ENCODE data around the gene STK24. TPM values are rescaled to one million over a fixed set of nuclear protein-coding genes. Genes with fewer than 3 reads are reported as not detected.

Gene STK24
- total RNA-seq, 1 donor from 2014 or later, result 88.4 TPM

DNA sequence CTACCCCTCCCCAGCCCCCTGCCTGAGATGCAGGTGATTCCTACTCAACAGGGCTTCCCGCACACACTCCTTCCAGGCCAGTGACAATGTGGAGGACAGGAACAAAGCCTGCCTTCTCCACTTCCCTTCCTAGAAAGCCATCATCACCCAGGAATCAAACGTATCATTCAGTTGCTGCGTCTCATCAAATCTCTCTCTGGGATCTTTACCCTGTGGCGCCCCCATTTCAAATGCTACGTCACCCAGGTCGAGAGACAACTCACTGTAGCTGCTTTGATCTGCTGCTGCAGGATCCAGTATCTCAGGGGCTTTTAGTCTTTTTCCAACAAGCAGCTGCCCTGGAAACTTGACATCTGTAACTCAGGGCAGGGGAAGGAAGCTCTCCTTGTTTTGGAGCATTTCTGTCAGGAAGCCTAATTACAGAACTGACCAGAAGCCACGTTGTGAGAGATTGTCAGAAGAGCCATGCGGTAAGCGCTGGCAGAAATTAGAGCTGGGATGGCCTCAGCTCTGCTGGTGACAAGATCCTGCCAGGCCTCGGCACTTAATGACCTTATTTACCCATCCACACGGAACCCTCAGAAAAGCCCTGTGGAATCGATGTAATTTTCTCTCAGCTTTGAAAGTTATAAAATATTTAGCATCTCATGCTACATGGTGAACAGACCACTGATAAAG is 140.5 kb downstream of the STK24 start:
- Mint-ChIP-seq H3K4me1 (peaks cover 6% of the 10 kb centered on the region), H3K9me3 (no peaks in the 10 kb centered on the region), H3K4me3 (no peak overlapping the region), H3K27me3 (ENCODE audit: low read depth) (no peaks in the 10 kb centered on the region), H3K27ac (no peak overlapping the region), H3K36me3 (peaks cover 56% of the 10 kb centered on the region)
- DNase-seq (ENCODE audit: low spot score in 2 of 2, unreplicated experiment in 2 of 2), result no peak
- TF ChIP-seq, protein P1, sequence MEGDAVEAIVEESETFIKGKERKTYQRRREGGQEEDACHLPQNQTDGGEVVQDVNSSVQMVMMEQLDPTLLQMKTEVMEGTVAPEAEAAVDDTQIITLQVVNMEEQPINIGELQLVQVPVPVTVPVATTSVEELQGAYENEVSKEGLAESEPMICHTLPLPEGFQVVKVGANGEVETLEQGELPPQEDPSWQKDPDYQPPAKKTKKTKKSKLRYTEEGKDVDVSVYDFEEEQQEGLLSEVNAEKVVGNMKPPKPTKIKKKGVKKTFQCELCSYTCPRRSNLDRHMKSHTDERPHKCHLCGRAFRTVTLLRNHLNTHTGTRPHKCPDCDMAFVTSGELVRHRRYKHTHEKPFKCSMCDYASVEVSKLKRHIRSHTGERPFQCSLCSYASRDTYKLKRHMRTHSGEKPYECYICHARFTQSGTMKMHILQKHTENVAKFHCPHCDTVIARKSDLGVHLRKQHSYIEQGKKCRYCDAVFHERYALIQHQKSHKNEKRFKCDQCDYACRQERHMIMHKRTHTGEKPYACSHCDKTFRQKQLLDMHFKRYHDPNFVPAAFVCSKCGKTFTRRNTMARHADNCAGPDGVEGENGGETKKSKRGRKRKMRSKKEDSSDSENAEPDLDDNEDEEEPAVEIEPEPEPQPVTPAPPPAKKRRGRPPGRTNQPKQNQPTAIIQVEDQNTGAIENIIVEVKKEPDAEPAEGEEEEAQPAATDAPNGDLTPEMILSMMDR (IDR thresholded peaks at IDR 0.05; ENCODE audit: unreplicated experiment), result no peak

GRCh38 chr13:98435376-98435775 is 141.5 kb downstream of the STK24 start:
- Mint-ChIP-seq H3K9me3 (no peaks in the 10 kb centered on the region), H3K4me1 (peaks cover 10% of the 10 kb centered on the region), H3K36me3 (peaks cover 52% of the 10 kb centered on the region), H3K27ac (no peak overlapping the region), H3K27me3 (ENCODE audit: low read depth) (no peaks in the 10 kb centered on the region), H3K4me3 (no peak overlapping the region)
- TF ChIP-seq, protein P1 (IDR thresholded peaks at IDR 0.05; ENCODE audit: unreplicated experiment), result no peak
- no peak for DNase-seq (ENCODE audit: low spot score in 2 of 2, unreplicated experiment in 2 of 2)

GRCh38 chr13:98434060-98434459 is 142.8 kb downstream of the STK24 start:
- DNase-seq (ENCODE audit: low spot score in 2 of 2, unreplicated experiment in 2 of 2), result no peak
- Mint-ChIP-seq H3K9me3 (no peaks in the 10 kb centered on the region), H3K27me3 (ENCODE audit: low read depth) (no peaks in the 10 kb centered on the region), H3K36me3 (peaks cover 48% of the 10 kb centered on the region), H3K27ac (no peak overlapping the region), H3K4me1 (peaks cover 11% of the 10 kb centered on the region), H3K4me3 (no peak overlapping the region)
- TF ChIP-seq, protein P1 (IDR thresholded peaks at IDR 0.05; ENCODE audit: unreplicated experiment), result no peak

DNA sequence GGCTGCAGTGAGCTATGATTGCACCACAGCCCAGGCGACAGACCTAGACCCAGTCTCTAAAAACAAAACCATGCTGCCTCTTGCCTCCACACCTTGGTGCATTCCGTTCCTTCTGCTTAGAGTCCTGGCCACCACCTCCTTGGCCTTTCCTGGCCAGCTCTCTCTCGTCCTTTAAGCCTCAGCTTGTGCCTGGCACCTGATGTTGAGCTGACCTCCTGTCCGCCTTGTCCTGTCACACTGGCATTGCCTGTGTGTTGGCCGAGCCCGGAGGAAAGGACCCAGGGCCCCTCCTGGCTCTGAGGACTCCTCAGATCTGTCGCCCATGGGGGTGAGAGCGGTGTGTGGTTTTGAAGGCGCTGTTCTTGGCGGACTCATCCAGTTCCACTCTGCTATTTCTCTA is 143.3 kb downstream of the STK24 start:
- Mint-ChIP-seq H3K27ac (no peak overlapping the region), H3K36me3 (peaks cover 48% of the 10 kb centered on the region)

GRCh38 chr13:98432638-98433037 is 144.3 kb downstream of the STK24 start:
- DNase-seq (ENCODE audit: low spot score in 2 of 2, unreplicated experiment in 2 of 2), result no peak
- Mint-ChIP-seq H3K27me3 (ENCODE audit: low read depth) (no peaks in the 10 kb centered on the region), H3K4me3 (no peak overlapping the region), H3K9me3 (no peaks in the 10 kb centered on the region), H3K36me3 (peaks cover 50% of the 10 kb centered on the region), H3K27ac (no peak overlapping the region), H3K4me1 (peaks cover 11% of the 10 kb centered on the region)
- TF ChIP-seq, protein P1 (IDR thresholded peaks at IDR 0.05; ENCODE audit: unreplicated experiment), result no peak

More for the DNA sequence above, 143.3 kb downstream of the STK24 start:
- TF ChIP-seq, protein P1 (IDR thresholded peaks at IDR 0.05; ENCODE audit: unreplicated experiment), result no peak
- H3K27me3 Mint-ChIP-seq (ENCODE audit: low read depth), result no peaks in the 10 kb centered on the region
- no peaks in the 10 kb centered on the region for H3K9me3 Mint-ChIP-seq
- no peak overlapping the region for H3K4me3 Mint-ChIP-seq
- DNase-seq (ENCODE audit: low spot score in 2 of 2, unreplicated experiment in 2 of 2), result no peak
- H3K4me1 Mint-ChIP-seq, result peaks cover 11% of the 10 kb centered on the region

Measured in mesothelial cell of epicardium (in vitro differentiated cells).